Mesenteric fat pad (tissue), 1 donor: Measurements from ENCODE around the gene VCX3B. TPM values are rescaled to one million over a fixed set of nuclear protein-coding genes. Genes with fewer than 3 reads are reported as not detected.
"Not testable (repeated sequence)": the region's sequence is repeated elsewhere in the genome, so short reads cannot be mapped to it uniquely, and the experiment has no call there.

Experiments used
- DNase-seq: peaks from one replicate; pipeline ENCODE4 v3.0.0-alpha.2; 2020; ENCODE audit warnings: low spot score
- long read RNA-seq: library from polyadenylated mRNA; unstranded; transcript quantifications from one replicate; pipeline ENCODE4 v2.0.0, GENCODE V29; 2020
- total RNA-seq: library from RNA; stranded (reverse); fragmentation: NEBNext Ultra II Directional; extraction: Animal tissue kit (Norgen Biotek cat#: 25700); gene quantifications from one replicate; pipeline ENCODE4 v1.2.1, GENCODE V29; 2021
- donor health status: DM: yes; HTN: yes; CAD: no.

Gene VCX3B
- total RNA-seq, result not detected
- long read RNA-seq, result 0 reads

GRCh38 chrX:8464530-8464929 lies at the start of gene VCX3B:
VCX3B (plus strand) TSS chrX:8464830; CDS start chrX:8465451, 621 bp downstream.
- DNase-seq, result not testable (repeated sequence)

GRCh38 chrX:8418301-8418700 lies 46.3 kb upstream of the VCX3B start:
- DNase-seq, result no peak

- no peak for DNase-seq
Measured at GRCh38 chrX:8424912-8425311, 39.7 kb upstream of the VCX3B start.

GRCh38 chrX:8429692-8430249 lies 34.9 kb upstream of the VCX3B start:
- no peak for DNase-seq

- DNase-seq, result no peak
Measured at GRCh38 chrX:8430444-8430843, 34.2 kb upstream of the VCX3B start.

GRCh38 chrX:8432396-8432795 lies 32.2 kb upstream of the VCX3B start:
- DNase-seq, result no peak

GRCh38 chrX:8433109-8434062 lies 31.2 kb upstream of the VCX3B start:
- DNase-seq, result no peak

GRCh38 chrX:8447368-8447767 lies 17.3 kb upstream of the VCX3B start:
- no peak for DNase-seq

GRCh38 chrX:8452343-8452742 lies 12.3 kb upstream of the VCX3B start:
- not testable (repeated sequence) for DNase-seq

- no peak for DNase-seq
Measured at GRCh38 chrX:8453611-8454010, 11.0 kb upstream of the VCX3B start.

- no peak for DNase-seq
Measured at GRCh38 chrX:8455557-8455956, 9.1 kb upstream of the VCX3B start.

GRCh38 chrX:8462488-8462887 lies 2.1 kb upstream of the VCX3B start:
- no peak for DNase-seq

- DNase-seq, result no peak
Measured at GRCh38 chrX:8484360-8484949, 19.8 kb downstream of the VCX3B start.

- DNase-seq, result not testable (repeated sequence)
Measured at GRCh38 chrX:8495036-8495435, 30.4 kb downstream of the VCX3B start.

- DNase-seq, result no peak
Measured at GRCh38 chrX:8500203-8500602, 35.6 kb downstream of the VCX3B start.

GRCh38 chrX:8502101-8502500 lies 37.5 kb downstream of the VCX3B start:
- DNase-seq, result not testable (repeated sequence)

GRCh38 chrX:8504451-8504850 lies 39.8 kb downstream of the VCX3B start:
- no peak for DNase-seq
